ENCODE results near the gene C20orf204. TPM values are rescaled to one million over a fixed set of nuclear protein-coding genes. Genes with fewer than 3 reads are reported as not detected.

The C20orf204 gene
- total RNA-seq, 2 donors from 2014 or later = 28.6 to 35.6 TPM

DNA sequence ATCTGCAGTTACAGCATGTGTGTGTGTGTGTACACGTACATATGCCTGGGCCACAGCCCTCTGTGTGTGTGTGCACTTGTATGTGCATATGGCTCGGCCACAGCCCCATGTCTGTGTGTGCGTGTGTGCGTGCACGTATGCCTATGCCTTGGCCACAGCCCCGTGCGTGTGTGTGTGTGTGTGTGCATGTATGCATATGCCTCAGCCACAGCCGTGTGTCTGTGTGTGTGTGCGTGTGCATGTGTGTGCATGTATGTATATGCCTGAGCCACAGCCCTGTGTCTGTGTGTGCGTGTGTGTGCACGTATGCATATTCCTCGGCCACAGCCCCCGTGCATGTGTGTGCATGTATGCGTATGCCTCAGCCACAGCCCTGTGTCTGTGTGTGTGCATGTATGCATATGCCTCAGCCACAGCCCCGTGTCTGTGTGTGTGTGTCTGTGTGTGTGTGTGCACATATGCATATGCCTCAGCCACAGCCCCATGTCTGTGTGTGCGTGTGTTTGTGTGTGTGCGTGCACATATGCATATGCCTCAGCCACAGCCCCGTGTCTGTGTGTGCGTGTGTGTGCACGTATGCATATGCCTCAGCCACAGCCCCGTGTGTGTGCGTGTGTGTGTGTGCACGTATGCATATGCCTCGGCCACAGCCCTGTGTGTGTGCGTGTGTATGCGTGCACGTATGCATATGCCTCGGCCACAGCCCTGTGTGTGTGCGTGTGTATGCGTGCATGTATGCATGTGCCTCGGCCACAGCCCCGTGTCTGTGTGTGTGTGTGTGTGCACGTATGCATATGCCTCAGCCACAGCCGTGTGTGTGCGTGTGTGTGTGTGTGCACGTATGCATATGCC lies 14.6 kb upstream of the C20orf204 start:
- no peak overlapping the region for H3K4me3 Mint-ChIP-seq
- DNase-seq = no peak
- H3K27ac Mint-ChIP-seq = no peak overlapping the region
- H3K27me3 Mint-ChIP-seq (ENCODE audit: low read depth) = no peaks in the 10 kb centered on the region
- H3K4me1 Mint-ChIP-seq (ENCODE audit: low read depth) = peaks cover 15% of the 10 kb centered on the region
- no peaks in the 10 kb centered on the region for H3K9me3 Mint-ChIP-seq
- peaks cover 17 to 26% of the 10 kb centered on the region in 2 donors for H3K36me3 Mint-ChIP-seq (ENCODE audit: insufficient read depth in 2 of 2)
- ATAC-seq (replicated peaks in 1 of 2) = no peak

DNA sequence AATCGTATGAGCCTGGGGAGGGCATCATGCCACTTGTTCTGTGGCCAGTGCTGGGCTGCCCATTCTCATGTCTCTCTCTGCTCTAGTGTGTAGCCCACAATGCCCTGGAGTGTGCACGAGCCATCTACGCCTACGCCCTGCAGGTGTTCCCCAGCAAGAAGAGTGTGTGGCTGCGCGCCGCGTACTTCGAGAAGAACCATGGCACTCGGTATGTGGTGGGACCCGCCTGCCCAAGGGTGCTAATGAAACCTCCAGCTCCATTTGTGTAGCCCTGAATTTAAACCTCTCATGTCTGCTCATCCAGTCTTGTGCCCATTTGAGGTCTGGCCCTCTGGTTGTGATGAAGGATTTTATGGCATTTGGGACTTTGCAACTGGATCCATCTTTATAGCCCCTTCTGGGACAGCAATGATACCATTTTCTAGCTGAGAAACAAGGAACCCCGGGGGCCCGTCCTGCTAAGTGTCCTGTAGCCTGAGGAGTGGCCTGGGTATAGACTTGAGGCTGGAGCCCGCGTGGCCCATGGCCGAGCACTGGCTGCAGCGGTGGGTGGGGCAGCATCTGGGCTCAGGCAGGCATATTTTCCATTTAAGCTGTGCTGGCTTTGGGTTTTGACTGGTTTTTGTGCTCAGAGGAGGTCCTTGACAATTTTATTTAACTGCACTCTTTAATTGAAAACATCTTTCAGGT lies 13.2 kb upstream of the C20orf204 start:
- H3K27me3 Mint-ChIP-seq (ENCODE audit: low read depth) = no peaks in the 10 kb centered on the region
- H3K4me3 Mint-ChIP-seq = no peak overlapping the region
- DNase-seq (no peak), ATAC-seq (replicated peaks in 1 of 2) (no peak)
- H3K27ac Mint-ChIP-seq = no peak overlapping the region
- H3K9me3 Mint-ChIP-seq = no peaks in the 10 kb centered on the region
- H3K36me3 Mint-ChIP-seq (ENCODE audit: insufficient read depth in 2 of 2) = peaks cover 19 to 20% of the 10 kb centered on the region in 2 donors
- peaks cover 10% of the 10 kb centered on the region for H3K4me1 Mint-ChIP-seq (ENCODE audit: low read depth)

DNA sequence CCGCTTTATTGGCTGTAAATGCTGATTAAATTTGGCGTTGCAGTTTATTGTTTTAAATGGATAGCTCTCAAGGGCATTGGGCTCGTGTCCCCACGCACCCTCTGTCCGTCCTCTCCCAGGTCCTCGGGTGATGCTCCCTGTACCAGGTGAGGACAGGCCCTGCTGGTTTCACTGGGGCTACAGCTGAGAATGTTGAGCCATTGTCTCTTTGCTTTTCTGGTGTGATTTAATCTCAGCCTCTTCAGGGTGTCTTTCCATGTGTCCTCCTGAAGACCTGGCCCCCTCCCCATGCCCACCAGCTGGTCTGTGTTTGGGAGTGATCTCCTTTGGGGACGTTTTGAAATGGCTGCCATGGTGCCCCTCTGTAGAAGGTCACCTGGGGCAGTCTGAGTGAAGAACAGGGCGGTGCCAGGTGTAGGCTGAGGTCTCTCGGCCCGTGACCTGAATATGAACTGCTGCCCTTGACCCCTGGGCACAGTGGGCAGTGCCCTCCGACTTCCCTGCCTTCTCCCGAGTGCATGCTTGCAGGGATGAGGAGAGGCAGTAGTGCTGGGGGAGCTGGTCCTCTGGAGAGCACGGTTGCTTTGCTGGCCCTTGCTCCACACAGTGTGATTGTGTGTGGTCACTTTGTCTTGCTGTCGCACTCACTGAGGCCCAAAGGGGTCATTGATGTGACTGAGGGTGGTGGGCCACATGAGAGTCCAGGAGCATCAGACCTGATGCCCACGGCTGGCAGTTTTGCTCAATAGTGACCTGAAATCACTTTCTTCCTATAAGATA lies 12.4 kb upstream of the C20orf204 start:
- Mint-ChIP-seq H3K27me3 (ENCODE audit: low read depth) (no peaks in the 10 kb centered on the region), H3K27ac (no peak overlapping the region), H3K4me1 (ENCODE audit: low read depth) (peaks cover 10% of the 10 kb centered on the region), H3K4me3 (no peak overlapping the region), H3K36me3 (ENCODE audit: insufficient read depth in 2 of 2) (peaks cover 18 to 22% of the 10 kb centered on the region in 2 donors), H3K9me3 (no peaks in the 10 kb centered on the region)
- ATAC-seq (replicated peaks in 1 of 2) (no peak), DNase-seq (no peak)

DNA sequence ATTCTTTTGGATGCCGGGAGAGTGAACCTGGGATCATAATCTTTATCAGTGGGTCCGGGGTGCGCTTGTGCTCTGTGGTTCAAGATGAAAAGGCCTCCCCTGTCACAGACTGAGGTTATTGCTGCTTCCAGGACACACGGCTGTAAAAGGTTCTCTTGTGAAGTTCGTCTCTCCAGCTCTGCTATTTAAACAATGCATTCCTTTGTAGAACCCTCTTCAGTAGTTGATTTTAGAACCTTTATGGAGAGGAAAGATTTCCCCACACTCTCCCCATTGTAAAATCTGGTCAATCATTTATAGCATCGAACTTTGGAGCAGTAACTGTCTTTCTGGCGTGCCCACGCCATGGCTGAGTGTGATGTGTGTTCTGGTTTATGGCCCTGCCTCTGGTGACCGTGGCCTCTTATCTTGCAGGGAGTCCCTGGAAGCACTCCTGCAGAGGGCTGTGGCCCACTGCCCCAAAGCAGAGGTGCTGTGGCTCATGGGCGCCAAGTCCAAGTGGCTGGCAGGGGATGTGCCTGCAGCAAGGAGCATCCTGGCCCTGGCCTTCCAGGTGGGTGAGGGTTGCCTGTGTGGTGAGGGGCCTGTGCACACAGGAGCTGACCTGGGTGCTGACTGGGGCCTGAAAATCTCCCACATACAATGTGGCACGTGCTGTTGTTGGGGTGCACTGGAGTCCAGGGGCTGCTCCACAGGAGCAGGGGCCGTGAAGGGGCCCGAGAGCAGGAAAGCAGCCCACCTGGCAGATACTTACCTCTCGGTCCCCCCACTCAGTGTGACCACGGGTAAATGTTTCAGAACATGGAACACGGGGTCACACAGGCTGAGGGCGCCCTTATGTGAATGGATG lies 11.6 kb upstream of the C20orf204 start:
- Mint-ChIP-seq H3K27ac (no peak overlapping the region), H3K36me3 (ENCODE audit: insufficient read depth in 2 of 2) (peaks cover 15 to 21% of the 10 kb centered on the region in 2 donors)

DNA sequence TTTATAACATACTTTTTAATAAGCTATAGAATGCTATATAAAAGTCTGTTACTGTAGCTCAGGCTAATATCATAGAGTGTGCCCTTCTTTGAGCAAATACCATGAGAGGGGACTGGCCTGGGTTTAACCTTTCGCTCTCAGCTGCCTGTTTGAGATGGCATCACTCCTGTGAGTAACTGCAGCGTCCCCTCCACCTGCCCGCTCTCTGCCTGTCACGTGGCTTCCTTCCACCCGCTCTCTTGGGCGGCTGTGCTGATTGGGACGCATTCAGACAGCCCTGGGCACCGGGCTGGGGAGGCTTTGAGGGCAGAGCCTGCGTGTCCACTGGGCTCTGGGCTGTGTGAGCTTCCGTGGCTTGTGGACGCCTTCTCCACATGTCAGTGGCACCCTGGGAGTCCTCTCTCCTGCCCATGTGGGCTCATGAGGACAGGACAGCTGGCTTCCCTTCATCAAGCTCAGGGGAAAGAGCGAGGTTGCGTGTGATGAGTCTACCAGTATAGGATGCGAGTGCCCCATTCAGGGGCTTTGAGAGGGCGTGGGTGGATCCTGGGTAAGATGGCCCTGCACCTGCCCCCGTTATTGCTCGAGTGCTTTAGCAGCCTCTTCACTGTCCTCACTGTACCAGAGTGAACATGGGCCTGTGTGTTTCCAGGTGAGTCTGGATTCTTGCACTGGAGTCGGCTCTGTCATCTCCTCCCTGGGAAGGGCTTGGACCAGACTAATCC lies 10.7 kb upstream of the C20orf204 start:
- Mint-ChIP-seq H3K27ac (no peak overlapping the region), H3K4me3 (no peak overlapping the region), H3K36me3 (ENCODE audit: insufficient read depth in 2 of 2) (peaks cover 11 to 22% of the 10 kb centered on the region in 2 donors), H3K4me1 (ENCODE audit: low read depth) (peaks cover 4% of the 10 kb centered on the region), H3K27me3 (ENCODE audit: low read depth) (no peaks in the 10 kb centered on the region), H3K9me3 (no peaks in the 10 kb centered on the region)
- ATAC-seq (replicated peaks in 1 of 2) = no peak
- DNase-seq = no peak

More for the DNA sequence above, 11.6 kb upstream of the C20orf204 start:
- Mint-ChIP-seq H3K4me1 (ENCODE audit: low read depth) (peaks cover 10% of the 10 kb centered on the region), H3K4me3 (no peak overlapping the region), H3K27me3 (ENCODE audit: low read depth) (no peaks in the 10 kb centered on the region), H3K9me3 (no peaks in the 10 kb centered on the region)
- DNase-seq = no peak
- no peak for ATAC-seq (replicated peaks in 1 of 2)

DNA sequence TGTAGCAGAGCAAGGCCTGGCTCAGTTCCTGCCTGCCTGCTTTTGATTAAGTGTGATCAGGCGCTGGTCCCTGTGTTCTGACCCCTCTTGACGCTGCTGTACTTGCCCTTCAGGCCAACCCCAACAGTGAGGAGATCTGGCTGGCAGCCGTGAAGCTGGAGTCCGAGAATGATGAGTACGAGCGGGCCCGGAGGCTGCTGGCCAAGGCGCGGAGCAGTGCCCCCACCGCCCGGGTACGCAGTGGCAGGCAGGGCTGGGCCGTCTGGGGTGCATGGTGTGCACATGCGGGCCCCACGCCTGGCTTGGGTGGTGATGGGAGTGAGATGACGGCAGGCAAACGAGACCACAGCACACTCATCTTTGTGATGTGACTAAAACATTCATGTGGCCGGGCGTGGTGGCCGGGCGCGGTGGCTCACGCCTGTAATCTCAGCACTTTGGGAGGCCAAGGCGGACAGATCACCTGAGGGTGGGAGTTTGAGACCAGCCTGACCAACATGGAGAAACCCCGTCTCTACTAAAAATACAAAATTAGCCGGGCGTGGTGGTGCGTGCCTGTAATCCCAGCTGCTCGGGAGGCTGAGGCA lies 10.1 kb upstream of the C20orf204 start:
- Mint-ChIP-seq H3K36me3 (ENCODE audit: insufficient read depth in 2 of 2) (peaks cover 11 to 22% of the 10 kb centered on the region in 2 donors), H3K9me3 (no peaks in the 10 kb centered on the region)
- DNase-seq = no peak

DNA sequence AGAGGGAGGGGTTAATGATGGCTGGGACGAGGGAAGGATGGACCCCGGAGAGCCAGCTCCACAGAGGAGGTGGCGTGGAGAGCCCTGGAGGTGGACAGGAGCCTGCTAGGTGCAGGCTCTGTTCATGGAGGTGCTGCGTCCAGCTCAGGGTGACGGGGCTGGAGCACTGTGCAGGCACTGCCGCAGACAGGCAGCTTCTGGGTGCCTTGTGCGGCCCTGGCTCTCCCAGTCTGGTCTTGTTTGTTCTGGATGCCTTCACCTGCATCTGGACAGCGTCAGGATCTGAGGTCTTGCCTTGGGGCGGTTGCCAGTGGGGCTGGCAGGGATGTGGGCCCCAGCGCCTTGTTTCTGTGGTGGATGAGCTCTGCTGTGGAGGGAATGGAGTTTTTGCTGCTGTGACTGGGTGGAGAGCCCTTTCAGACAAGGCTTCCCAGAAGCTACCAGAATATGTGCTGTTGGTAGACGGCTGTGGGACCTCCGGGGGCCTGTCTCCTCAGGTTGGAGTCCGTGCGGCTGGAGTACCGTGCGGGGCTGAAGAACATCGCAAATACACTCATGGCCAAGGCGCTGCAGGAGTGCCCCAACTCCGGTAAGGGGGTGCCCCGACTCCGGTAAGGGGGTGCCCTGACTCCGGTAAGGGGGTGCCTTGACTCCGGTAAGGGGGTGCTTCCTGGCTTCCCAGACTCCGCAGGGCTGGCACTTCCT lies 7.8 kb upstream of the C20orf204 start:
- no peak for ATAC-seq (replicated peaks in 1 of 2)
- DNase-seq = no peak
- Mint-ChIP-seq H3K27me3 (ENCODE audit: low read depth) (no peaks in the 10 kb centered on the region), H3K9me3 (no peaks in the 10 kb centered on the region), H3K36me3 (ENCODE audit: insufficient read depth in 2 of 2) (peaks cover 5 to 21% of the 10 kb centered on the region in 2 donors), H3K27ac (no peak overlapping the region), H3K4me3 (no peak overlapping the region), H3K4me1 (ENCODE audit: low read depth) (peaks cover 4% of the 10 kb centered on the region)

More for the DNA sequence above, 10.1 kb upstream of the C20orf204 start:
- no peak overlapping the region for H3K4me3 Mint-ChIP-seq
- H3K4me1 Mint-ChIP-seq (ENCODE audit: low read depth) = peaks cover 4% of the 10 kb centered on the region
- H3K27ac Mint-ChIP-seq = no peak overlapping the region
- no peaks in the 10 kb centered on the region for H3K27me3 Mint-ChIP-seq (ENCODE audit: low read depth)
- ATAC-seq (replicated peaks in 1 of 2) = no peak

DNA sequence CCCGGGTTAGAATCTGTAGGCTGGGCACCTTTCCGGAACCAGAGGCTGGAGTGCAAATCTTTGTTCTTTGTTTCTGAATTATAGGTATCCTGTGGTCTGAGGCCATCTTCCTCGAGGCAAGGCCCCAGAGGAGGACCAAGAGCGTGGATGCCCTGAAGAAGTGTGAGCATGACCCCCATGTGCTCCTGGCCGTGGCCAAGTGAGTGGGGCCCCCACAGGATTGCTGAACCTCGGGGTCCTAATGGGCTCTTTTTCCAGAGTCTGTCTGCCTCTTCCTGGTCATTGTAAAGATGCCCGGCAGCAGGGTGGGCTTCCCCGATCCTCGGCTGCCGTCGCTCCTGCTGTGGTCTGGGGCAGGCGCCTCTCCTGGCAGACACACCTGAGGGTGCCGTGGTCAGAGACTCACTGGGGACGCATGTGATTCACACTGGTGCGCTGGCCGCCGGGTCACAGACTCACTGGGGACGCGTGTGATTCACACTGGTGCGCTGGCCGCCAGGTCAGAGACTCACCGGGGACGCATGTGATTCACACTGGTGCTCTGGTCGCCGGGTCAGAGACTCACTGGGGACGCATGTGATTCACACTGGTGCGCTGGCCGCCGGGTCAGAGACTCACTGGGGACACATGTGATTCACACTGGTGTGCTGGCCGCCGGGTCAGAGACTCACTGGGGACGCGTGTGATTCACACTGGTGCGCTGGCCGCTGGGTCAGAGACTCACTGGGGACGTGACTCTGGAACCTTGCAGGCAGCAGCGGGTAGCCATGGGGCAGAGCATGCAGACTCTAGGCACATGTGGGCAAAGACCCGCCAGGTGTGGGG lies 6.5 kb upstream of the C20orf204 start:
- no peak for DNase-seq
- no peak overlapping the region for H3K4me3 Mint-ChIP-seq
- no peaks in the 10 kb centered on the region for H3K27me3 Mint-ChIP-seq (ENCODE audit: low read depth)
- no peak for ATAC-seq (replicated peaks in 1 of 2)
- peaks cover 5 to 19% of the 10 kb centered on the region in 2 donors for H3K36me3 Mint-ChIP-seq (ENCODE audit: insufficient read depth in 2 of 2)
- peaks cover 15% of the 10 kb centered on the region for H3K4me1 Mint-ChIP-seq (ENCODE audit: low read depth)
- no peaks in the 10 kb centered on the region for H3K9me3 Mint-ChIP-seq
- no peak overlapping the region for H3K27ac Mint-ChIP-seq

DNA sequence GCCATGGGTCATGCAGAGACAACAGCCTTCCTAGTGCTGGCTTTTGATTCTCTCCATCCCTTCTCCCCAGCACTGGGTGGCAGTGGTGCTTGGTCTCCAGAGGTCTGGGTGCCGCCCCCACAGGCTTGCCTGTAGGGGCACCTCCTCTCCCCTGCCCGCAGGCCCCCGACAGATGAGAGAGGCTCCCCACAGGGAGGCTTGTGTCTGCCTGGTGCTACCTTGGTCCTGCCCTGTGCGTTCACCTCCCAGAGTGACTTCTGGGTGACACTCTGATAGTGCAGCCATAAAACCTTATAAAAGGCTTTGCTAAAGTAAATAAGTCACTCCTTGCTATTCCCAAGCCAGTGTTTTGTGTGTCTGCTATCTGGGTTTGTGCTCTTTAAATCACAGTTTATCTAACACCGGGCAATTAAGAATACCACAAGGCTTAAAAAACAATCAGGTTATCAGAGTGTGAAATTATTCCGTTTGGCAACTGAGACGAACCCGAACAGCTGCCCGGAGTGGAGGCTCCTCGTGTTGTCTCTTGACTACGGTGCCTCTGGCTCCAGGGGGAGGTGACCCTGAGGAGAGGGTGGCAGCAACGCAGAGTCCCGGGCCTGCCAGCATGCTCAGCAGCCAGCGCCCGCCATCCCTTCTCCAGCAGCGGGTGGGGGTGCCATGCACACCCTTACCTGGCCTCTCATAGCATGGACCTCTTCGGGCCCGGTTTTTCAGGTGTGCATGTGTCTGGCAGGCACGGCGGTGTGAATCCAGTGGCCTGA lies 5.4 kb upstream of the C20orf204 start:
- Mint-ChIP-seq H3K4me1 (ENCODE audit: low read depth) (peaks cover 25% of the 10 kb centered on the region), H3K9me3 (no peaks in the 10 kb centered on the region), H3K27me3 (ENCODE audit: low read depth) (no peaks in the 10 kb centered on the region), H3K36me3 (ENCODE audit: insufficient read depth in 2 of 2) (peaks cover 5 to 19% of the 10 kb centered on the region in 2 donors), H3K27ac (no peak overlapping the region), H3K4me3 (no peak overlapping the region)
- ATAC-seq (replicated peaks in 1 of 2) (no peak), DNase-seq (no peak)

DNA sequence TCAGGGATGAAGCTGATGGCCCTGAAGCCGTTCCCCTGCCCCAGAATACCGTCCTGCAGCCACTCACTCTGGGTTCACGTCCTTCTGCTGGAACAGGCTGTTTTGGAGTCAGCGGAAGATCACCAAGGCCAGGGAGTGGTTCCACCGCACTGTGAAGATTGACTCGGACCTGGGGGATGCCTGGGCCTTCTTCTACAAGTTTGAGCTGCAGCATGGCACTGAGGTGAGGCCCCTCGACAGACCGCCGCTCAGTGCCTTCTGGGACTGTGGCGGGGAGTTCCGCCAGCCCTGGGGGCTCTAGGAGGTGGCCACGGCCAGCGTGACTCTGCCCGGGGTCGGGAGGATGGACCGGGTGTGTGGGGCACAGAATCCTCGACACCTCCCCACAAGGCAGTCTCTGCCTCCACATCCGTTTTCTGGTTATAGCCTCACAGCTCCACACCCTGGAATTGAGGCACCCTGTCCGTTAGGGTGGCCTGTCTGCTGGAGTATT lies 4.1 kb upstream of the C20orf204 start:
- Mint-ChIP-seq H3K27me3 (ENCODE audit: low read depth) (no peaks in the 10 kb centered on the region), H3K4me1 (ENCODE audit: low read depth) (peaks cover 38% of the 10 kb centered on the region), H3K27ac (no peak overlapping the region), H3K4me3 (no peak overlapping the region), H3K9me3 (no peaks in the 10 kb centered on the region), H3K36me3 (ENCODE audit: insufficient read depth in 2 of 2) (peaks cover 1 to 19% of the 10 kb centered on the region in 2 donors)
- no peak for ATAC-seq (replicated peaks in 1 of 2)
- no peak for DNase-seq

All from activated T-cell treated with anti-CD3 and anti-CD28 coated beads, Interleukin-2, amount 50 U/mL, for 72 hours (primary cell).